HepG2 (cell line): ENCODE results near the gene STXBP4. TPM values are rescaled to one million over a fixed set of nuclear protein-coding genes. Genes with fewer than 3 reads are reported as not detected.

Source experiments
- ATF7 ChIP-seq, 2 experiments: fragments of 450-650 bp in 1 of 2; sonication (generic) in 1 of 2; formaldehyde crosslinking in 1 of 2; IDR thresholded peaks; 2 replicates each; pipeline versions ENCODE4 v1.4.0 to v1.6.1; 2016 to 2020; ENCODE audit warnings: antibody characterized with exemption in 1 of 2, mild to moderate bottlenecking in 1 of 2, missing genetic modification reagents in 1 of 2
- CAMTA2 ChIP-seq: sonication (generic); formaldehyde crosslinking; IDR thresholded peaks from 2 replicates; pipeline ENCODE4 v1.4.0; 2020; ENCODE audit warnings: mild to moderate bottlenecking, missing genetic modification reagents, borderline replicate concordance
- DZIP1 ChIP-seq: sonication (generic); formaldehyde crosslinking; IDR thresholded peaks from 2 replicates; pipeline ENCODE4 v1.5.0; 2020; ENCODE audit warnings: mild to moderate bottlenecking, missing genetic modification reagents
- FOSL2 ChIP-seq: sonication (generic); formaldehyde crosslinking; IDR thresholded peaks from 2 replicates; pipeline ENCODE4 v1.4.0; 2020; ENCODE audit warnings: missing genetic modification reagents
- GRHL1 ChIP-seq: sonication (generic); formaldehyde crosslinking; conservative IDR thresholded peaks from 2 replicates; pipeline ENCODE4 v1.8.0; 2022; ENCODE audit warnings: missing genetic modification reagents
- HCFC1 ChIP-seq: fragments of 150-350 bp; IDR thresholded peaks from 2 replicates; pipeline ENCODE4 v1.6.1; 2014; ENCODE audit warnings: low read depth, low read length
- HNRNPH1 ChIP-seq: fragments of 200-400 bp; formaldehyde crosslinking; optimal IDR thresholded peaks from 2 replicates; pipeline ENCODE3; 2017; ENCODE audit warnings: mild to moderate bottlenecking, low read depth, low read length
- KDM4B ChIP-seq: sonication (generic); formaldehyde crosslinking; IDR thresholded peaks from 2 replicates; pipeline ENCODE4 v1.4.0; 2020; ENCODE audit warnings: missing genetic modification reagents
- MATR3 ChIP-seq: sonication (generic); formaldehyde crosslinking; IDR thresholded peaks from 2 replicates; pipeline ENCODE4 v1.4.0; 2020; ENCODE audit warnings: missing genetic modification reagents
- MXD4 ChIP-seq: IDR thresholded peaks from 2 replicates; pipeline ENCODE4 v1.6.1; 2016; ENCODE audit warnings: mild to moderate bottlenecking, missing biosample characterization, missing genetic modification reagents
- NCOR1 ChIP-seq: fragments of 200-600 bp; sonication (generic); IDR thresholded peaks from 2 replicates; pipeline ENCODE4 v1.7.0; 2017; ENCODE audit warnings: antibody characterized with exemption, low read length, borderline replicate concordance
- PRDM10 ChIP-seq: sonication (generic); formaldehyde crosslinking; IDR thresholded peaks from 2 replicates; pipeline ENCODE4 v1.4.0; 2020; ENCODE audit warnings: low read depth, missing genetic modification reagents
- REPIN1 ChIP-seq: sonication (generic); formaldehyde crosslinking; IDR thresholded peaks from 2 replicates; pipeline ENCODE4 v1.8.0; 2022; ENCODE audit warnings: missing genetic modification reagents, low read depth, mild to moderate bottlenecking, borderline replicate concordance
- SAFB2 ChIP-seq: sonication (generic); formaldehyde crosslinking; IDR thresholded peaks from 2 replicates; pipeline ENCODE4 v1.5.1; 2020; ENCODE audit warnings: missing genetic modification reagents, low read depth, mild to moderate bottlenecking, borderline replicate concordance
- SETDB1 ChIP-seq: sonication (generic); formaldehyde crosslinking; IDR thresholded peaks from 2 replicates; pipeline ENCODE4 v1.5.1; 2020; ENCODE audit warnings: missing genetic modification reagents, mild to moderate bottlenecking, borderline replicate concordance
- ZNF207 ChIP-seq: fragments of 450-650 bp; IDR thresholded peaks from 2 replicates; pipeline ENCODE4 v1.6.1; 2016; ENCODE audit warnings: antibody characterized with exemption, borderline replicate concordance
- ZSCAN12 ChIP-seq: sonication (generic); formaldehyde crosslinking; IDR thresholded peaks from 2 replicates; pipeline ENCODE4 v1.9.0; 2021; ENCODE audit warnings: mild to moderate bottlenecking, missing genetic modification reagents
- polyA plus RNA-seq, 8 experiments: library from polyadenylated mRNA; depleted of rRNA in 3 of 8; stranded (reverse) in 7 of 8; unstranded in 1 of 8; fragments of >200 nt; fragmentation: Illumina TruSeq in 4 of 8; extraction: Trizol in 4 of 8; gene quantifications; 2 replicates each; pipeline versions ENCODE4 v1.2.1 to v1.2.3, GENCODE V29; 2011 to 2016; ENCODE audit warnings: low read depth in 4 of 8, missing spikeins in 1 of 8, mixed read lengths in 1 of 8; ENCODE audit not compliant: insufficient read depth in 1 of 8
- total RNA-seq, 5 experiments: library from RNA; depleted of rRNA; stranded (reverse); fragments of >200 nt; fragmentation: Illumina TruSeq; extraction: Trizol; gene quantifications; 2 replicates each; pipeline ENCODE4 v1.2.3, GENCODE V29; 2016; ENCODE audit warnings: low read depth in 1 of 5

The STXBP4 gene
- total and polyA plus RNA-seq, 2 of the 13 experiments (the other 11 are each of a cell fraction or from before 2014, with no cell fraction given): 8.5 to 36.1 TPM

GRCh38 chr17:54968262-54968987 lies at the start of gene STXBP4, which contains the start of gene COX11 (continued):
- TF ChIP-seq PRDM10 (no peak; the same call in 1 of the 2 replicates), DZIP1 (CRISPR knock-in tag) (no peak), HNRNPH1 (peak; percentile 99), ZSCAN12 (CRISPR knock-in tag) (no peak), KDM4B (CRISPR knock-in tag) (peak; percentile 75; the same call in 1 of the 2 replicates), HCFC1 (peak; percentile 61), ATF7 (IDR thresholded peaks at IDR 0.05) (no peak), ATF7 (CRISPR knock-in tag; IDR thresholded peaks at IDR 0.05) (no peak), FOSL2 (peak; percentile 30; the same call in 1 of the 2 replicates), MATR3 (CRISPR knock-in tag) (no peak), CAMTA2 (CRISPR knock-in tag) (no peak), SAFB2 (CRISPR knock-in tag) (peak; percentile 62; the same call in 1 of the 2 replicates), NCOR1 (no peak), SETDB1 (CRISPR knock-in tag) (no peak), GRHL1 (CRISPR knock-in tag) (no peak), REPIN1 (CRISPR knock-in tag) (peak; percentile 97), MXD4 (CRISPR knock-in tag) (peak; percentile 92), ZNF207 (no peak)
